ENCODE data around the gene DOCK1. TPM values are rescaled to one million over a fixed set of nuclear protein-coding genes. Genes with fewer than 3 reads are reported as not detected.
A peak's percentile ranks its signal among the peaks of the same experiment; 100 is the strongest.

DOCK1 gene
- total RNA-seq, 1 donor from 2014 or later = 78.8 TPM

DNA sequence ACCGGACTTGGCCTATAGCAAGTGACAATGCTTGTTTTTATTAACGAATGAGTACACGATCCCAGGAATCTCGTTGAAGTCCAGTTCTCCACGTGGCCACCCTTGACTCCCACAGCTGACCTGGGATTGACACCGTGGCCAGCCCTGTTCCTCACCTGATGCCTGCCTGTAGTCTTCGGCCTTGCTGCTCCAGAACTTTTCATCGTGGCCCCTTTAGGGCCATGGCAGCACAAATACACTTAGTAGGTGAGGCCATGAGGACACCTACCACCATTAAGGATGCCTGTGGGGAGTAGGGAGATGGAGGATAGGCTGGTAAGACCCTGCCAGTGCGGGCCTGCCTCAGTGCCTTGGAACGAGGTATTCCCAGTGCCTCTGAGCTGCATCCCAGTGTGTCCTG, 321.8 kb downstream of the DOCK1 start:
- DNase-seq = no peak

DNA sequence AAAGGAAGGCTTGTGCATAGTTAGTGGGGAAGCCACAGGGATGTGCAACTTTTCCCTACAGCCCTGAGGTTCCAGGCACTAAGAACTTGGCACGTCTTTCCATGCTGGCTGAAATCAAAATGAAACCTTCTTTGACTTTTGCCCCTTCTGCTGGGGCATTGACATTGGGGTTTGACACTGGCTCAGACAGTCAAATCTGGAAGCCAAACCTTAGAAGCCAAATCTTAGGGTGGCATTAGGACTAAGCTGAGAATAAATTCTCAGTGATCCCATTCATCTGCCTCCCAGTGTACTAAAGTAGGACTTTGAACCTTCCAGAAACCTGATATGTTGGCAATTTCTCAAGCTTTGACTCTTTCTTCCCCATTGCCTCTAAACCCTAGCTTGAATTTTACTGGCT, 322.4 kb downstream of the DOCK1 start:
- DNase-seq = peak; percentile 22

DNA sequence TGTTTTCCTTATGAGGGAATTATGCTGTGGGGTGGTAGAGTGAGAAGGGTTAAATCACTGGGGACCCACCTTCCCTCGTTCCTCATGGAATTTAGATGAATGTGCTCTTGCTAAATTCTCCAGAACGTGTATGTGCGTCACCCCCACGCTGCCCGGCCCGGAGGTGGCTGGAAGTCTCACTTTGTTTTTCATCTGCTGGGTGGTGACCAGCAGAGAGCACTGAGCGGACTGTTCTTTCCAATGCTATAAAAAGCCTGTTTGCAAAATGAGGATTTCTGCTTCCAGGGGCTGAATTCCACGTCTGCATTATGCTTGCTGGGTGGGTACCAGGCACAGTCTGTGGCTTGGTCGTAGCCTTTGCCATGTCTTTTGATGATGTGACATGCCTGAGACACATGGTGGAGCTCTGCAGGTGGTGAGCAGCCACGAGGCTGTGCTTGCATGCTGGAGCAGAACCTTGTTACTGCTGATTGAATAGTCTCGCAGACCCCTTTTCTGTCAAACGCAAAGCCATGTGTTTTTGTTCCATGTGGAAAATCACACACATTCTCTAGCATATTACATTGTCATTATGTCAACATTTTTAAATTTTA, 323.1 kb downstream of the DOCK1 start:
- DNase-seq = peak; percentile 24

DNA sequence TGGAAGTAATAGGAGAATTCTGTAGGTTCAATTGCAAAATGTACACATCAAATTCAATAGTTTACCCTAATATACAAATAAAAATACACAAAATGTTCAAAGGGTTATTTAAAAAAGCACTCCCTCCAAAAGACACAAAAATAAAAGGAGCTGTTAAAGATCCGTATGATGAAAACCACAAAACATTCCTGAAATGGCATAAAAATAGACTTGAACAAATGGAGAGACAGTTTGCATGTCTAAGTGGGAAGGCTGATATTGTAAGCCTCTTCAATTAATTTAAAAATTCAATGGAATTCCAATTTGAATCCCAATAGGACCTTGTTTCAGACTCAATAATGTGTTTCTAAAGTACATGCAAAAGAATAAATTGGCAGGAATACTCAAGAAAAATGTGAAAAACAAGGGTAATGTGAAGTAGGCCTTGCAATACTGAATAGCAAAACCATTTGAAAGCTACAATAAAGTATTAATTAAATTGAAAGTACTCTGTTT, 329.1 kb downstream of the DOCK1 start:
- no peak for DNase-seq

DNA sequence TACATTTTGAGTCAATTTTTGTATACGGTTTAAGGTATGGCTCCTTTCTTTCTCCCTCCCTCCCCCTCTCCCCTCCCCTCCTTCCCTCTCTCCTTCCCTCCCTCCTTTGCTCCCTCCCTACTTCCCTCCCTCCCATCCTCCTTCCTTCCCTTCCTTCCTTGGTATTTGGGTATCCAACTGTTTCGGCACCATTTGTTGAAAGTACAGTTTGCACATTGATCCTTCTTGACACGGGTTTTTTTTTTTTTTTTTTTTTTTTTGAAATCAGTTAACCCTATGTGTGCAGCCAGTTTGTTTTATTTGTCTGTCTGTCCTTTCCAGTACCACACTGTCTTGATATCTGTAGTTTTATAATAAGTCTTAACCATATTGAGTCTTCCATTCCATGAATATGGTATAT, 331.0 kb downstream of the DOCK1 start:
- DNase-seq = no peak

DNA sequence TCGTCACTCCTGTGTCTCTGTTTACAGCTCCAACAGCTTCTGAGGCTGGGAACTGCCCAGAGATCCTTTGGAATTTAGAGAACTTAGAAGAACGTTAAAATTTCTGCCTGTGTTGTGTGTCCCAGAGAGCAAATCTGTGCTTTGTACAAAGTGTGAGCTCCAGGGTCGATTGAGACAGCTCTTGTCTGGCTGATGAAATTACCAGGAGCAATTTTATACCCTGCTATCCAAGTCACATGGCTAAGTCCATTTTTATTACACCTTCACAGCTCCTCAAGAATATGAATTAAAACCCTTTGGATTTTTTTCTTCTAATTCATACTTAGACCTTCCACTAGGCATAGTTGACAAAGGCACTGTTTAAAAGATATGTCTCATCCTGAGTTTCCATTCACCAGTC, 337.7 kb downstream of the DOCK1 start:
- DNase-seq = no peak

DNA sequence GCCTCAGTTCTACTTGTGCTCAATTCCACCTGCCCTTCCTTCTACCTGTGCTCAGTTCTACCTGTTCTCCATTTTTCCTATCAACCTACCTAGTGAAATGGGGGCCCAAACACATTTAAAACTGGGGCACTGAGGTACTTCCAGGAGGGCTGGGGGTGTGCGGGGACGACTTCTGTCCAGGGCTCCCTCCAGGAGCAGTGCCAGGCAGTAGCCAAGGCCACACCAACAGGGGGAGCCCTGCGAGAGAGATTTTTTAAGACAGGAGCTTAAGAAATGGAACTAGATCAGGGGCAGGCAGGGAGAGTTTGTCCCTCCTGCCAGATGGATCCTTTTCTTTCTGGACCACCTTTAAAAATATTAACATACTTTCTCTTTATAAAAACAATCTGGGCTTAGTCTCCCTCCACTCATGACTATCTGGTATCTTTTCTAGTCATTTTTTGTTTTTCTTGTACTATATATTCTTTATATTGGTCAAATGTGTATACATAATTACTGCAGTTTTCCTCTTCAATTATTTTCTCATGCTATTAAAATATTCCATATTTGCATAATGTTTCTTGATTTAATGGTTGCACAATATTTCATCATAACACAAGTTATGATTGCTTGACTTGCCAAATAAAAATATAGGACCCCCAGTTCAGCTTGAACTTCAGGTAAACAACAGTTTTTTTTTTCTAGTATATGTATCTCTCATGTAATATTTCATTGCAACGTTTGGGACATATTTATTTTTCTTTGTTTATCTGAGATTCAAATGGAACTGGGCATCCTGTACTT, 338.5 kb downstream of the DOCK1 start:
- DNase-seq = peak; percentile 25

DNA sequence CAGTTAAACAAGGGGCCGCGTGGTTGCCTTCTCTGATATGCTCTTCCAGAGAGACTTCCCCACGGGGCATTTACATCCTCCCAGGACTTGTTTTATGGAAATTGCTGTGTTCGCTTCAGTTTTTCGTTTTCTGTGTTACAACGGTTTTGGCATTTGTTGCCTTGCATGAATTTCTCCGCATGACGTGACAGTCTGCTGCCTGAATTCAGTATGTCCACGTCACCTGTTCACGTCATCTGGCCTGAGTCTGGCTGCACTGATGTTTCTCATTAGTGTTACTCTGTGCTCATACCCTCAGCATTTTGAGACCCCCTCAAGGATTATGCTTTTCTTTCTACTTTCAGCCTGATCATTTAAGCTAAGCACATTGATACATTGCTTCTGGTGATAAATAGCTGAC, 340.2 kb downstream of the DOCK1 start:
- DNase-seq = no peak

DNA sequence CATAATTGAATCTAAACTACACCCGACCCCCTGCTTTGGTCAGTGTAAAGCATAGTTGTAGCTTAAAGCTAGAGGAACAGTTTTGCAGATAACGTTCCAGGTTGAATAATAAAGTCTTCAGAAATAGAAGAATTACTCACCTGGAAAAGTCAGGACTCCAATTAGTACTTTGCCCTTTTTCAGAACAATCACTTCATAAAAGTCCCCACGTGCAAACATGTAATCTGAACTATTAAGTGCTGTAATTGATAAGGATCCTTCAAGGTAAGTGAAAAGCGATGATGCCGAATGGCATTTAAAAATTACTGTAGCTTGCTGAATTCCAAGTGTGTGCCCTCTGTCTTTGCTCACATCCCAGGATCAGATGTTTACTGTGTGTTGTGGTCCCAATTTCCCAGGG, 344.8 kb downstream of the DOCK1 start:
- no peak for DNase-seq

DNA sequence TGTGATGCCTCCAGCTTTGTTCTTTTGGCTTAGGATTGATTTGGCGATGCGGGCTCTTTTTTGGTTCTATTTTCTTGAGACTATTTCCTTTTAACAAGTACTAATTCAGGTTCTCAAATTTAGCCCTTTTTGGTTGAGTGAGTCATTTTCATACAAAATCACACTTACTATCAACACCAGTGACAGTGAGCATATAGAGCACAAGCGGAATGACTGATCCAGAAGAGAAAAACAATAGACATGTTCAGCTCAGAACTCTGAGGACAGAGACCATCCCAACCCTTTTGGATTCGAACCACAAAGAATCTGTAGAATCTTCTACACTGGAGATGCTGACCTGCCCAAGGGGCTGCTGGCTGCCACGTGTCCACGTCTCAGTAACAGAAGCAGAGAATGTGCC, 347.6 kb downstream of the DOCK1 start:
- no peak for DNase-seq

DNA sequence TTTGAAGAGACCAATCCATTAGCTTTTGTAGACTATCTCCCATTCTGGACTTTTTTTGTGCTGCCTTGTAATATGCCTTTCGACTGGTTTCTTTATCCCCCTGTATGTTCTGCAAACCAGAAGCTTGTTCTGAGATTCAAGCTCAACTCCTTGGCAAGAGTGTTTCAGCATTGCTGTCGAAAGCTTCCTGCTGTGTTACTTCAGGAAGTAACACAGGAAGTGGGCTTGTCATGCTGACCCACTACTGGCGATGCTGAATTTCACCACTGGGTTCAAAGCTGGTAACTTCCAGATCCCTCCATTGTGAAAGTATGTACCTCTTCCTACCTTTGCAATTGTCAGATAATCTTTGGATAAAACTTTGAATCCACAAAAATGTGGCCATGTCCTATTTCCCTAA, 349.0 kb downstream of the DOCK1 start:
- DNase-seq = no peak

DNA sequence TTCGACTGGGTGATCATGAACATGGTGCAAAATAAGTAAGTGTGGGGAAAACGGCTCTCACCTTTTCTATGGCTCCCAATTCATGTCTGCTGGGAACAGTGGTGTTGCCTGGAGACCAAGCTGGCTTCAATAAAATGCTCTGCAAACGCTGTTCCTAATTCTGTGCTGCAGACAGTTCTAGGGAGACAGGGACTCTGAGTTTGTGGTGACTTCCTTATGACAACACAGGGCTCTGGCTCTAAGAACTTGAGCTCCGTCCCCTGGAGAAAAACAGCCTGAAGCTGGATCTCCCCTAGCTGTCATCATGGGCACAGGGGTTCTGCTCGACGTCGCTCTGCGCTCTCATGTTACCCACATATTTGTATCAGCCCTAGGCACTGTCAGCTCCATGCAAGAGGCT, 352.2 kb downstream of the DOCK1 start:
- peak; percentile 24 for DNase-seq

DNA sequence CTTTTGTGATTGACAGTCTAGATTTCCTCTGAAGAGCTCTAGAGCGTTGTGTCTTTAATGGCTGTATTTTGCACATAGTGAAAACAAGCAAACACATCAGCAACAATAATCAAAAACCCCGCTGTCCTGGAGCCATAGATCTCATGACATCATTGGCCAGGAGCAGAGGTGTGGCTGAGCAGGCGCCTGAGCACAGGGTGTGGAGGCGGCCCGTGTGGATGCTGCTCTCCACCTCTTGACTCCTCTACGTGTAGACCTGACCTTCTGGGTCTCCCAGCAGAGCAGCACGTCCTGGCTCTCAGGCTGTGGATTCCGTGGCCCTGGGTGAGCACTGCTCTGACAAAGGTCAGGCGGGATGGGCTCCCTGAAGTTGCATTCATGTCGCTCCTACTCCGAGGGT, 354.1 kb downstream of the DOCK1 start:
- no peak for DNase-seq

DNA sequence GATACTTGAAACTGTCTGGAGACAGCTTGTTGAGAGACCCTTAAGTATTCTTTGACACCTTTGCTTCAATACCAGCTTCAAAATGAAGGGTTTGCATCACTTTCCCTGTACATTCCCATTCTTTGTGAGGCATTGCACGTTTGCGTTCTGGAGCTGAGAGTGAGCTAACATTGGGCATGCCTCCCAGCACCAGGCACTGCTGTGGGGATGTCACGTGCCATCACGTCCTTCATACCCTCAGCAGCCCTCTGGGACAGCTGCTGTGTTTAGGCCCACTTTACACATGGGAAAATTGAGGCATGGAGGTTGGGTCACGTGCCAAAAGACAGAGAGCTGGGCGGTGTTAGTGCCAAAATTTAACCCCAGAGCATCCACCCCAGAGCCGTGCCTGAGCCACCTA, 357.4 kb downstream of the DOCK1 start:
- no peak for DNase-seq

DNA sequence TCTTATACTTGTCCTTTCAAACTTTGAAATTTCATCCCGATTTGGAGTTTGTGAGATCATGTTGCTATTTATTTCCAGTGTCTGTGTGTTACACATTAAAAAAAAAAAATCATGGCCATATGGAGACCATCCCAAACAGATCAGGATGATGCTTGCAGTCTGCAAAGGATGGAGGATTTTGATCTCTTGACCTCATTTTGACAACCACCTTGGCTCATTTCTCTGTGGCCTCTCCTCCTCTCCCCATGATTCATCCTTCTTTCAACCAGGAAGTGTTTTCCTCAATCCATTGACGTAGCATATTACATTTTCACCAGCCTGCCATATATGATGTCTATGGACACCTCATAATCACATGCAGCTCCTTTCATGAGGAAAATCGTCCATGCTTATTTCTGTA, 360.1 kb downstream of the DOCK1 start:
- DNase-seq = no peak

DNA sequence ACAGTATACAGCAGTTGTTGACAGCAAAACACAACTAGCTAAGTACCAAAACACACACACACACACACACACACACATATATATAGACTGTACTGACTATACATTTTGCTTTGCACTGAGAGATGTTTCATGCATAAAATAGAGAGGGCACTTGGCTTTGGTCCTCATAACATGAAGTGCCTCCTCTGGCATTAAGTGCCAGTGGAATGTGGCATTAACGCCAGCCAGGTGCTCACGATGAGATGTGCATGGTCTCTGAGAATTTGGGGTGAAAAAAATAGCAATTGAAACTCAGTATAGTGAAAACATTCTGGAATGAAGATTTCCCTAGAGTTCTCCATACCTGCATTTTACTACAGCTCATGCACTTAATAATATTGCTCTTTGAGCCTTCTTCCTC, 361.2 kb downstream of the DOCK1 start:
- DNase-seq = no peak

DNA sequence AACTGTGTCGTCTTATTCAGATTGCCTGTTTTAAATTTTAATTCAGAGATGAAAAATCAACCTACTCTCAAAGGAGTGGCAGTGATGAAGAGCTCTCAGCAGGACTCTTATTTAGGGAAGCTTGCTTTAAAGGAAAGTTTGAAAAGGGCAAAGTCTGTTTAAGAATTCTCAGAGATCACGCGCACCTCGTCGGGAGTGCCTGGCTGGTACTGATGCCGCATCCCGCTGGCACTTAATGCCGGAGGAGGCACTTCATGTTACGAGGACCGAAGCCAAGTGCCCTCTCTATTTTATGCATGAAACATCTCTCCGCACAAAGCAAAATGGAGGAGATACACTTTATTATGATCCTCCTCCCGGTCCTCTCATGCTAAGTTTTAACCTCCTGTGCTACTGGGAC, 362.2 kb downstream of the DOCK1 start:
- no peak for DNase-seq

DNA sequence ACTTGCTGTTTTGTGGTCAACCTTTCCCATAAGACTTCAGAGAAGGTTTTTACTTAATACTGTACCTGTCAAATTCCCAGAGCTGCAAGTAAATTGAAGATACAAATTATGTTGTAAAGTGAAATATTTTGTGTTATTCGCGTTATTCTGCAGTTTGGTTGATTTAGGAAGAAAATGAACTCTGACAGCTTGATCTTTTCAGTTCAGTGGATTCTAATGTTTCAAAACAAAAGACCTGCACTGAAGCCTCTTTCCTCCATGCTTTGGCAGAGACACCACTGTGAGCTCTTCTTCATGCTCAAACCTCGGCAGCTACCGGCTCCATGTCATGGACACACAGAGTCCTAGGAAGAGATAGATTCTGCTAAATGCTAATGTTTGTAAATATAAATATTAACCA, 366.8 kb downstream of the DOCK1 start:
- no peak for DNase-seq

DNA sequence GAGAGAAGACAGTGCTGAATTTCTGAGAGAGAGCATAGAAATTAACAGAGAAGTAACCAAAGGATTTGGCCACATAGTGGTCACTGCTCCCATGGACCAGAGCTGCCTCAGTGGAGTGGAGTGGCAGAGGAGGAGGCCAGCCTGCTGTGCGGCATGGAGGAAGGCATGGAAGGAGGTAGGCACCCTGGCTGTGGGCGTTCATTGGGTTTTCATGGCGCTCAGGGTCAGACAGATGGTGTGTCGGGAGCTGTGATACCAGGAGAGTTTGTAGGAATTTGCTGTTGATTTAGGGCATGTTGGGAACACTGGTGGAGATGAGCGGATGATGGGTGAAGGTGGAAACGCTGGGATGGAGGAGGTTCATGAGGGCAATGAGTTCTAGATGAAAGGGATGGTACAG, 370.0 kb downstream of the DOCK1 start:
- no peak for DNase-seq

DNA sequence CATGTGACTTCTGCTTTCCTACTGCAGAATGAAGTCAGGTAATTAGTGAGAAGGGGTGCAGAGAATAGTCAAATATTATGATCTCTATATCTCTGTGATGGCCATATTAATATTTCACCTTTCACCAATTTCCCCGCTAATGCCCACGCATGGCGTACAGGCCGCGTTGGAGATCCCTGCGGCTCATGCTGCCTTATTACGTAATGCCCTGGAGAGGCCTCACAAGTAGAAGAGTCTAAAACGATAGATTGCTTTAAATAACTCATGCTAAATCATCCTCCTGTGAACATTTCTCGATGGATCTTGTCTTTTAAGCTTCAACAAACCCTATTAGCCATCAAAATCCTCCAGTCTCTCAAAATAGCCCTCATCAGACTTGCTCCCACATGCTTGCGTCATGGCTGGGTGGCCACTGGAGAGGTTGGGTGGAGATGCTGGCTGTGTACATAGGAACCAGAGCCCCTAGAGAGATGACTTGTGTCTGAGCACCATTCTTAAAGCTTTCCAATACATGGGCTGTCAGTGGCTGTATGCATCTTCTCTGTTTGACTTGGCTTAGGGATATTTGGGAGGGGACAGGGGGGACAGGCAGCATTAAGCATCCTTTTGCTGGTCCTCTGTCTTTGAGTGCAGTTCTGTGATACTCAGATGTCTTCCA, 370.7 kb downstream of the DOCK1 start:
- peak; percentile 15 for DNase-seq

DNA sequence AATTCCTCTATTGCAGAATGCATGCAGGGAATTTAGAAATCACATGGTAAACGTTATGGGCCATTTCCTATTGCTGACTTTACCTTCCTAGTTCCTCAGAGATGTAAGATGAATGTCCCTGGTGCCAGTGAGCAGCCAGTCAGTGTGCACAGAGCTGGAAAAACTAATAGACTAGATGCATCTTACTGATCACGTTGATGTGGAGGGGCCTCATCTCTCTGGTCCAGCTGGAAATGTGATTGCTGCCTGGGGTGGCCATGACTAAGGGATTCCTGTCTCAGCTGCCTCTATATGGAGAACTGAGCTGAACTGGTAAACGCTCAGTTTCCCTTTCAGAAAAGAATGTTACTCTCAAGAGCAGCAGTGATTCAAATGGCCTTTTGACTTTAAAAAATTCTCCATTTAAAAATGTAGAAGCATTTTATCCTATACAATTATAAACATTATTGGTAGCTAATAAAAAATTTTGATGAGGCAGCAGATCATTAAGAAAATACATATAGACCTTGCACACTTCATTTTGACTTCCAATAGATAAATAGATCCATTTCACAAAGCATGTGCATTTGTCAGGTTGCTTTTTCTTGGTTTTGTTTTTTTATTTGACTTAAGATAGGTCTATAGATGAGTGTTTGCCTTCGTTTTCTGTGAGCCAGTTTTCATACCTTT, 371.7 kb downstream of the DOCK1 start:
- DNase-seq = no peak

DNA sequence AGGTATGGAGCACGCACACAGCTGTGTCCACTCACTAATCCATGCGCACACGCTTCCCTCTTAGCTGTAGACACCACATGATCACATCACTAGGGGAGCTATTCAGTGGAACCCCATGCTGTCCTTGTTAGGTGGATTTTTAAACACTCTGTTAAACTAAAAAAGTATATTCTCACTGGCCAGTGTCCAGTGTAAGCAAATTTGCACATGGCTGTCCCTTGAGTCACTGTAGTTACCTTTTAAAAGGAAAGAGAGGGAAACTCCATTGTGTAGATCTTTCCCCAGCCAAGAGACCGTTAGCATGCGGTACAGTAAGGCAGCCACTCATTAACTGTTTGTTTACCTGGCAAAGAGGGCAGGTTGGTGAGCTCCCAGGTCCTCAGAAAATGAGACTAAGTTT, 372.8 kb downstream of the DOCK1 start:
- DNase-seq = peak; percentile 36

DNA sequence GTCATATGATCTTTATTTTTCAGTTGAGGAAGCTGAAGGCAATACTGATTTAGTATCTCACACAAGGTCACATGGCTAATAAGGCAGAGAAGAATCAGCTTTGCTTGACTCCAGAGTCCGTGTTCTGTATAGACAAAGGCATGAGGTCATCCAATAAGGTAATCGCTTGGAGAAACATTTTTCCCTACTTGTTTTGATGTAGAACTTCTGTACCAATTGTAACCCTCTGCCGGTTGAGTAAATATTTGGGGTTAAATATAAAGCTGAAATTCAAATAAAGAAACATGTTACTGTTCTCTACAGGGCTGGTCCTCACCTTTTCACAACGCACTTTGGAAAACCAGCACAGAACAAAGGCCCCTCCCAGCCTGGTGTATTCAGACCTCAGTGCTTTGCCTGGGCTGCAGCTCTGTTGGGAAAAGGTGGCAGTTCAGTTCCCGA, 374.1 kb downstream of the DOCK1 start:
- peak; percentile 26 for DNase-seq

Data from tongue (tissue), 2 donors.